Fibroblast of pulmonary artery (primary cell): ENCODE measurements around the gene PLXNB1.
A peak's percentile ranks its signal among the peaks of the same experiment; 100 is the strongest.

ENCODE experiments used
- DNase-seq: peaks from one replicate; pipeline ENCODE4 v3.0.0-alpha.2; 2010; ENCODE audit warnings: low read depth
- H3K4me3 ChIP-seq: replicated peaks from 2 replicates; pipeline ENCODE4 v1.5.1; 2011; ENCODE audit warnings: low read depth, mild to moderate bottlenecking, control low read depth, low read length, moderate library complexity
- TF ChIP-seq, protein P1 (sequence below): IDR thresholded peaks from 2 replicates; pipeline ENCODE4 v1.5.1; 2011; ENCODE audit warnings: mild to moderate bottlenecking, control low read depth, low read length, inconsistent platforms; ENCODE audit errors: missing control alignments

PLXNB1 gene

GRCh38 chr3:48451270-48451669 is 21.4 kb upstream of the PLXNB1 start:
- no peak for DNase-seq
- H3K4me3 ChIP-seq, result no peak overlapping the region
- TF ChIP-seq, protein P1, sequence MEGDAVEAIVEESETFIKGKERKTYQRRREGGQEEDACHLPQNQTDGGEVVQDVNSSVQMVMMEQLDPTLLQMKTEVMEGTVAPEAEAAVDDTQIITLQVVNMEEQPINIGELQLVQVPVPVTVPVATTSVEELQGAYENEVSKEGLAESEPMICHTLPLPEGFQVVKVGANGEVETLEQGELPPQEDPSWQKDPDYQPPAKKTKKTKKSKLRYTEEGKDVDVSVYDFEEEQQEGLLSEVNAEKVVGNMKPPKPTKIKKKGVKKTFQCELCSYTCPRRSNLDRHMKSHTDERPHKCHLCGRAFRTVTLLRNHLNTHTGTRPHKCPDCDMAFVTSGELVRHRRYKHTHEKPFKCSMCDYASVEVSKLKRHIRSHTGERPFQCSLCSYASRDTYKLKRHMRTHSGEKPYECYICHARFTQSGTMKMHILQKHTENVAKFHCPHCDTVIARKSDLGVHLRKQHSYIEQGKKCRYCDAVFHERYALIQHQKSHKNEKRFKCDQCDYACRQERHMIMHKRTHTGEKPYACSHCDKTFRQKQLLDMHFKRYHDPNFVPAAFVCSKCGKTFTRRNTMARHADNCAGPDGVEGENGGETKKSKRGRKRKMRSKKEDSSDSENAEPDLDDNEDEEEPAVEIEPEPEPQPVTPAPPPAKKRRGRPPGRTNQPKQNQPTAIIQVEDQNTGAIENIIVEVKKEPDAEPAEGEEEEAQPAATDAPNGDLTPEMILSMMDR, result no peak

DNA sequence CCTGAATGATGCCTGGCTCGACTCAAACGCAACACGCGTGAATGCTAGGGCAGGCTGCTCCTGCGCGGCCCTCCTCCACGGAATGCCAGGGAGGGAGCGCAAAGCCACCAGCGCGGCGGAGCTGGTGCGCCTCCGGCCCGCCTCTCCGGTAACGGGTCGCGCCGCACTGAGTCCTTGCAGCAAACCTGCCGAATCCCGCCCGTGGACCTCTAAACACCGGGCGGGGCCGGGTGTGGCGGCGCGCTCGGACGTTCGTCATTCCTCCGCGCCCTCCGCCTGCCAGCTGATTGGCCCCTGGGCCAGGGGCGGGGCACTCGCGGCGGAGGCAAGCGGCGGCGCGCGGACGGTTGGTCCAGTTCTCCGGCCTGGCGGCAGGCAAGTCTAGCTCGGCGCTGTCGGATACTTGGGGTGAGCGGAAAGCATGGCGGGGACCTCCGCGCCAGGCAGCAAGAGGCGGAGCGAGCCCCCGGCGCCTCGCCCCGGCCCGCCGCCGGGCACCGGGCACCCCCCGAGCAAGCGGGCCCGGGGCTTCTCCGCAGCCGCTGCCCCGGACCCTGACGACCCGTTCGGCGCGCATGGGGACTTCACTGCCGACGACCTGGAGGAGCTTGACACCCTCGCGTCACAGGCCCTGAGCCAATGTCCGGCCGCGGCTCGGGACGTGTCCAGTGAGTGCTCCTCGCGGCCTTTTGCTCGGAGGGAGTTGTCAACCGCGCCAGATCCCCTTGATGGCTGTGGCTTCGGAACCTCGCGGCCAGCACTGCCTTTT is 16.7 kb upstream of the PLXNB1 start, which contains the start of gene ATRIP:
Gene ATRIP, plus strand, starts transcription at position 313 of the 769 bp plus-strand sequence. Its CDS starts 109 bp downstream, at position 422.
- TF ChIP-seq, protein P1, result no peak

GRCh38 chr3:48446043-48446424 is 16.1 kb upstream of the PLXNB1 start:
- TF ChIP-seq, protein P1, result no peak
- DNase-seq, result no peak
- H3K4me3 ChIP-seq, result peak overlapping the region; percentile 89

More for the DNA sequence above, 16.7 kb upstream of the PLXNB1 start, which contains the start of gene ATRIP:
- peak within 1 kb of the TSS; percentile 89 for H3K4me3 ChIP-seq
- DNase-seq, result peak; percentile 80

DNA sequence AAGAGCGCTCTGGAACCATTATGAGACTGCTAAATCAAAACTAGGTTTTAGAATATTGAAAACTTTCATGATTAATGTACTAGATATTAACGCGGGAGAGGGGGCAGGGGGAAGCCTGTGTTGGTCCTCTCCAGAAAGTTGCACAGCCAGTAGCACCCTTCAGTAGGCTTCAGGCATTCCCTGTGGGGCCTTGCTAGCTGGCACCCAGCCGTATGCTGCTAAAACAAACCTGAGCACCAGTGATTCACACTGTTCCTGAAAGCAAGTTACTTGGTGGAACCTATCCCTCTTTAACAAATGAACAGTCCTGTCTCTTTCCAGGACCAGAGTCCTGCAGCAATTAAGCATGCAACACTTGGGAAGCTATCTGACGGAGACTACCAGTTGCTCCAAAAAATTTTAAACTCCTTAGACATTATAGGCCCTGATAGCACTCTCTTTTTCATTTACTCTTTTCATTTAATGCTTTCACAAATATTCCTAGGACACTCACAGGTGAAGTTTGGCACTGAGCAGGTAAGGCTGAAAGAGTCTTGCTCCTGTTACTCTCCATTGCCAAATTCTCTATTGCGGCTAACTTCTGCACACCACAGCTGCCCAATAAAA is 15.5 kb upstream of the PLXNB1 start:
- no peak for DNase-seq
- H3K4me3 ChIP-seq, result peak overlapping the region; percentile 89
- TF ChIP-seq, protein P1, result no peak

GRCh38 chr3:48441940-48442339 is 12.1 kb upstream of the PLXNB1 start:
- no peak for DNase-seq
- peak overlapping the region; percentile 95 for H3K4me3 ChIP-seq
- TF ChIP-seq, protein P1, result no peak

- DNase-seq, result peak; percentile 30
- TF ChIP-seq, protein P1, result no peak
Measured at GRCh38 chr3:48440590-48440958, 10.7 kb upstream of the PLXNB1 start.

More at GRCh38 chr3:48440590-48440958, 10.7 kb upstream of the PLXNB1 start:
- peak overlapping the region; percentile 95 for H3K4me3 ChIP-seq
